Limb (tissue), 2 donors: ENCODE results near the gene NOX4.
"Not testable (repeated sequence)": the region's sequence is repeated elsewhere in the genome, so short reads cannot be mapped to it uniquely, and the experiment has no call there.

Source experiments
- DNase-seq, 2 donors: peaks; one replicate each; pipeline ENCODE4 v3.0.0-alpha.2; 2016; ENCODE audit errors: extremely low spot score in 2 of 2

NOX4 gene

GRCh38 chr11:89381094-89381493 lies 110.1 kb downstream of the NOX4 start:
- peak; percentile 31 to 33 for DNase-seq

DNA sequence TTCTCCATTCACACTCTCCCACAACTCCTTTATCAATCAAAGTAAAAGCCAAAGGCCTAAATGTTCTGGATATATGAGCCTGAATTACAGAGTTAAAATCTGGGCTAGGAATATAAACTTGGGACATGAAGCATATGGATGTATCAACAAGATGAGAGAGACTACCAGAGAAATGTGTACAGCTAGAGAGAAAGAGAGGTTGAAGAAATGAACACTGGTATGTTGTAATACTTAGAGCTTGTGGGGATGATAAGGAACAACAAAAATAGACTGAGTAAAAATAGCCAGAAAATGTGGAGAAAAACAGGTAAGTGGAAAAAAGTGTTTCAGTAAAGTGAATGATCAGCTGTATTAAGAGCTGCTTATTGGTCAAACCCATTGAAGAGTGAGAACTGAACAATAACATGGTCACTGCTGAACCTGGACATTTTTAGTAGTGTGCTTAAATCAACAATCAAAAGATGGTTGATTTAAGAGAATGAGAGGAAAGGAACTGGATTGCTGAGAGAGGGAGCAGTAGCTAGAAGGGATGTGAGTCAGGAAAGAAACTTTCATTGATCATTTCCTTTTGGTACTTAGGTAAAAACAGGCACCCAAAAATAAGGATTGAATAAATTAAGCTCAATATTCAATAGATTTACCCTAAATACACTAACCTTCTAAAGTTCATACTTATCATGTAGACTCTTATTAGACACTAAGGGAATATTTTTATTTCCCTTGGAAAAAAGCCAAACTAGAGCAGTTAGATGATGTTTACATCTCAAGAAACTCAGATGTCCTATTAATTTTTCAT lies 111.0 kb downstream of the NOX4 start:
- not testable (repeated sequence) for DNase-seq

GRCh38 chr11:89378986-89379385 lies 112.2 kb downstream of the NOX4 start:
- DNase-seq, result not testable (repeated sequence)

- DNase-seq, result not testable (repeated sequence)
These were observed 121.8 kb downstream of the NOX4 start for GRCh38 chr11:89369356-89369755.

DNA sequence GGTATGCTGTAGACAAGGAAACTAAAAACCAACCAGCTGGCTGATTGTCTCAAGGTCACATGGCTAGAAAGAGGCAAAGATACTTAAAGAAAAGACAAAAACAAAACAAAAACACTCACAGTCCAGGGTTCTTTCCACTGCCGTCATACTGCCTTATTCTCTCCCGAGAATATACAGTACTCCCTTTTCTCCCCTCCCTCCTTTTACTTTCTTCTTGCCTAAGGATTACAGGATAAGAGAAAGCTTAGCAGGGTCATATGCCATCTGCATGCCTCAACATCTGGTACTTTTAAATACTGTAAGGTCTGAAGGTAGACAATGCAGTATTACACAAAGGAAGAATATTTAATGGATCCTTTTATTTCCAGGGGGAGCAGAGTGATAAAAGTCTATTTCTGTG lies 126.3 kb downstream of the NOX4 start:
- not testable (repeated sequence) for DNase-seq

- no peak for DNase-seq
These were observed 129.4 kb downstream of the NOX4 start for GRCh38 chr11:89361734-89362133.

DNA sequence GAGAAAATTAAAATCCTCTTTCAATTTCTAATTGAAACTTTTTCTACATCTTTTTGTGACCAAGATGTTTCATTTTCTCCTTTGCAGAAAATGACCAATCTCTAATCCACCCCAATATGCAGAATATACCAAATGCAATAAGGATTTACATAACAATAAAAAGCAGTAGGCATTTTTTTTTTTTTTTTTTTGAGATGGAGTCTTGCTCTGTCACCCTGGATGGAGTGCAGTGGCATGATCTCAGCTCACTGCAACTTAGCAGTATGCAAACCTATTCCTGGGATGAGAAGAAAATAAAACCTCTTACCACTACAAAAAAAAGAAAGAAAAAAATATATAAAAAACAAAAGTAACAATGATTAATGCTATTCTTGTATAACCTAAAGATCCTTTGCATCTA lies 132.0 kb downstream of the NOX4 start:
- not testable (repeated sequence) for DNase-seq

GRCh38 chr11:89358761-89359160 lies 132.4 kb downstream of the NOX4 start:
- DNase-seq, result no peak

DNA sequence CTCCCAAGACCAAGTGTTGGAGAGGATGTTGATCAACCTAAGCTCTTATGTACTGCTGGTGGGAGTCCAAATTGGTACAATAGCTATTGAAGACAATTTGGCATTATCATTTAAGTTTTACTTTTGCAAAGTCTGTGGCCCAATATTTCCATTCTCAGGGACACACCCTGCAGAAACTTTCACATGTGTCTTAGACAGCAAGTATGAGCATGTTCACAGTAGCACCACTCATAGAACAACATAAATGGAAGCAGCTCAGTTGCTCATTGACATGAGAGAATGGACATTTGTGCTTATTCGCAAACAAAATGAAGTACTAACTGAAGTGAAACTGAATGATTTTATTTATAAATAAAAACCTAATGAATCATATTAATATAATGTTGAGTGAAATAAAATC lies 135.5 kb downstream of the NOX4 start:
- DNase-seq, result no peak

- DNase-seq, result not testable (repeated sequence)
These were observed 136.7 kb downstream of the NOX4 start for GRCh38 chr11:89354513-89354912.

- DNase-seq, result no peak
These were observed 144.1 kb downstream of the NOX4 start for GRCh38 chr11:89347071-89347470.

- no peak for DNase-seq
These were observed 144.6 kb downstream of the NOX4 start for GRCh38 chr11:89346601-89347000.

DNA sequence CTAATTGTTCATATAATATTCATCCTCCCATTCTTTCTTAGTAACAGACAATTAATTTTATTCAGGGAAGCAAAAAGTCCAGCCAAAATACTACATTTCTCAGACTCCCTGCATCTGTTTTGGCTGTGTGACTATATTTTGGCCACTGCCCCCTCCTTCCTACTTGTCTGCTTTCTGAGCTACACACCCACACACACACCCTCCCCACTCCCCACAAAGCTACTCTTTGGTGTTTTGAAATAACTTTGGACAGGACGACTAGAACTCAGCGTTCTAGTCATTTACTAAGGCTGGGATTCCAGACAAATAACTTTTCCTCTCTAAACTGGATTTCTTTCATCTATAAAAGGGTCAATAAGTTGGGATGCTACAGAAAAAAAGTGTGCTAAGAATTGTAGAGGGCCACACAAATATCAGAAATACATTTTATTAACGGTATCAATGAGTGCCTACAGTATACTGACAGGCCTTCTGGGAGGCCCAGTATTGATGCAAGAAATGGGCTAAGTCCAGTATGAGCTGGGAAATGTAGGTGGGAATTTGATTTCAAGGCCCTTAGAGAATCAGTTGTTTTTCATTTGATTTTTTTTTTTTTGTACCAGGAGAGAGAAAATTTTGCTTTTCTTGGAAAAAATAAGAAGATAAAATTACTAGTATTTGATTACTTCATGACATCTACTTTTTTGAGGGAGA lies 148.1 kb downstream of the NOX4 start:
- DNase-seq, result not testable (repeated sequence)

GRCh38 chr11:89340450-89340849 lies 150.7 kb downstream of the NOX4 start:
- not testable (repeated sequence) for DNase-seq

GRCh38 chr11:89338073-89338472 lies 153.1 kb downstream of the NOX4 start:
- DNase-seq, result not testable (repeated sequence)

GRCh38 chr11:89337100-89337650 lies 154.0 kb downstream of the NOX4 start:
- DNase-seq, result not testable (repeated sequence)

DNA sequence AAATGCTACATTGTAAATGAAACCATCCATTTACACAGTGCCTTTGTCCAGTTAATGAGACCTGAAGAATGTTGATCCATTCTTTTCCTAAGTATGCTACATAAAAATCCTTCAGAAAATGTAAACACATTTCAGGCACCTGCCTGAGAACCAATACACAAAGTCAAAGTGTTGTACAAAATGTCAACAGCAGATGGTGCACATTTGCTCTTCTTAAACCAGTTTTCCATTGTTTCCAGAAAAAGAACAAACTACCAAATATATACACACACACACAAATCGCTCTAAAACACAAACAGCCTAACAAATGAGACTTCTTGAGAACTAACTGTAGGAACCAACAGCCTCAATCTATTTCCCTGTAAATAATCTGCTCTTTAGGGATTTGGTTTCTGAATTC lies 157.5 kb downstream of the NOX4 start:
- not testable (repeated sequence) for DNase-seq

DNA sequence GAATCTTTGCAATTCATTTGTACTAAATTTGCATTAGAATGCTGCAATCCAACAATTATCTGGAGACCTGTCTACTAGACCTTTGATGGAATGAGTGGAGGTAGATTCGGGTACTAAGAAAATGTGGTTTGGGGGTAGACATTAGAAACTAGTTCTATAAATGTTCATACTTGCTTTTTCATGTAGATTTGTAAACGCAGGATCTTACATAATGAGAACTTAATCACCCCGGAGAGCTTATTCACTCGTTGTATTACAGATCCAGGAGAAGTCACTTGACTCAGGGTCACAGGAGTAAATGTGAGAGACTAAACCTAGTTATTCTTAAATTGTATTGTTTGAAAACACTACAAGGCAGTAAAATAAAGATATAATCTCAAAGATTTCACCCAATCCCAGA lies 159.2 kb downstream of the NOX4 start:
- DNase-seq, result not testable (repeated sequence)

DNA sequence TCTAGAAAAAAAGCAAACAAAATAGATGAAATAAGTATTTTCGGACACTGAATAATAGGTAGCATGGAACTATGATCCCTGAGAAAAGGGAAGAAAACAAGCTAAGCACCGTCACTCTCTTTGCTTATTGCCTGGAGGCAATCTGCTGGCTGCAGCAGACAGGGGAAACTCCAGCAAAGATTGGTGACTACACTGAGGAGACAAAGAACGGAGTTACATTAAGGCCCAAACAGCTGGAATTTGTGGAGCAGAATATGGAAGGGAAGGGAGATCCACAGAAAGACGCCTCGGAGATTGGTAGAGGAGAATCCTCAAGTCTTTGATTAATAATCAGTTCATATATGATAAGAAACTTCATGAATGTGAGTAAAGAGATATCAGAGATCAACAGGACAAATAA lies 163.3 kb downstream of the NOX4 start:
- no peak for DNase-seq

GRCh38 chr11:89321401-89321800 lies 169.8 kb downstream of the NOX4 start:
- no peak for DNase-seq

GRCh38 chr11:89310607-89311006 lies 180.6 kb downstream of the NOX4 start:
- not testable (repeated sequence) for DNase-seq

DNA sequence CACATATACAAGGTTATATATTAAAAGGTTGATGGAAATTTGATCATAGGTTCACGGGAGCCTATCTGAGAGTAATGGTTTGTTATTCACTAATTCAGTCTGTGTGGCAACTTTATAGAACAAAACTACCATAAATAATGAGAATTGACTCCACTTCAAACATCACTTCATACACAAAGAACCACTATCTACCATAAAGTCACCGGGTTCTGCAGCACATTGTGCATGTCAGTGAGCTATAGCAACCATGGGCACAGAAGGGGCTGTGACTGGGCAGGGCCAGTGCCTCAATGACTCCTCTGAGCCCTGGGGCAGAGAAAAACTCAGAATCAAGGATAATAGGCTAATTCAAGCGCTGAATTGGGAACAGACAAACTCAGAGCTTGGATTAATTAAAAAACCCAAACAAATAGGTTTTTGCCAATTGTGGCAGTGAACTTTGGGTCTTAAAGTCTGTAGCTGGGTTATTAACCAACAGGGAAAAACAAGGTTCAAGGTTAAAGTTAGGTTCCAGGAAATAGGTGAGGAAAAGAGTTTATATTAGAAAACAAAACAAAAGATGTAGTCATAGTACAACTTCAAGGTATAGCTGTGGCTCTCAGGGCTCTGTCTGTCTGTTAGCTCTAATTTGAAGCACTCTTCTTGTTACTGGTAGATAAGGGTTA lies 181.7 kb downstream of the NOX4 start:
- DNase-seq, result not testable (repeated sequence)
